Osteoblast (primary cell): ENCODE results near the gene GLOD5. TPM values are rescaled to one million over a fixed set of nuclear protein-coding genes. Genes with fewer than 3 reads are reported as not detected.

Source experiments
- DNase-seq: peaks from one replicate; pipeline ENCODE4 v3.0.0; 2011; ENCODE audit warnings: low spot score, mixed read lengths; ENCODE audit not compliant: insufficient read length; ENCODE audit errors: missing footprints
- H2AFZ ChIP-seq: 2 replicates; pipeline ENCODE4 v1.6.0; 2011; ENCODE audit warnings: mild to moderate bottlenecking, low read length
- H3K27ac ChIP-seq: 2 replicates; pipeline ENCODE4 v1.5.1; 2011; ENCODE audit warnings: mild to moderate bottlenecking, low read depth, low read length, moderate library complexity
- H3K27me3 ChIP-seq: 2 replicates; pipeline ENCODE4 v1.6.0; 2012; ENCODE audit warnings: mild to moderate bottlenecking, control low read depth, inconsistent platforms, low read length, moderate library complexity; ENCODE audit not compliant: insufficient read depth
- H3K36me3 ChIP-seq: 2 replicates; pipeline ENCODE4 v1.5.1; 2011; ENCODE audit warnings: mild to moderate bottlenecking, low read length, control low read depth, moderate library complexity; ENCODE audit not compliant: insufficient read depth
- H3K4me1 ChIP-seq: 2 replicates; pipeline ENCODE4 v1.5.1; 2011; ENCODE audit warnings: mild to moderate bottlenecking, low read length, control low read depth, moderate library complexity; ENCODE audit not compliant: insufficient read depth
- H3K4me2 ChIP-seq: 2 replicates; pipeline ENCODE4 v1.6.0; 2011; ENCODE audit warnings: mild to moderate bottlenecking, low read length; ENCODE audit not compliant: insufficient read depth
- H3K4me3 ChIP-seq: fragments of 200-600 bp; sonication (generic); 3 replicates; pipeline ENCODE4 v1.5.1; 2012; ENCODE audit warnings: mild to moderate bottlenecking, low read length, inconsistent platforms; ENCODE audit not compliant: insufficient read depth
- H3K79me2 ChIP-seq: 2 replicates; pipeline ENCODE4 v1.6.0; 2012; ENCODE audit warnings: mild to moderate bottlenecking, low read length, control low read depth, inconsistent platforms; ENCODE audit not compliant: insufficient read depth
- H3K9me3 ChIP-seq: 2 replicates; pipeline ENCODE4 v1.5.1; 2011; ENCODE audit warnings: low read depth, low read length, control low read depth
- H4K20me1 ChIP-seq: 2 replicates; pipeline ENCODE4 v1.6.0; 2012; ENCODE audit warnings: mild to moderate bottlenecking, low read length, control low read depth; ENCODE audit not compliant: insufficient read depth
- CTCF ChIP-seq: IDR thresholded peaks from 2 replicates; pipeline ENCODE4 v1.5.1; 2011; ENCODE audit warnings: mild to moderate bottlenecking, low read depth, low read length, moderate library complexity; ENCODE audit errors: extremely low read depth
- total RNA-seq: library from RNA; depleted of rRNA; stranded (reverse); fragments of >200 nt; gene quantifications from 2 replicates; pipeline ENCODE4 v1.2.3, GENCODE V29; 2012

GLOD5 gene
- total RNA-seq, 1 donor = not detected

GRCh38 chrX:48801280-48802088 lies 39.9 kb downstream of the GLOD5 start, which contains the start of gene HDAC6:
Gene HDAC6 (plus strand): TSS chrX:48802067. CDS start chrX:48802693, 626 bp downstream.
- Histone ChIP-seq H3K79me2 (no peaks in the 10 kb centered on the region), H3K27me3 (no peaks in the 10 kb centered on the region), H3K4me1 (peaks cover 3% of the 10 kb centered on the region), H4K20me1 (no peaks in the 10 kb centered on the region), H3K4me2 (peak within 1 kb of the TSS; percentile 82), H3K4me3 (peak within 1 kb of the TSS; percentile 84), H3K27ac (peak within 1 kb of the TSS; percentile 92), H3K9me3 (no peaks in the 10 kb centered on the region), H2AFZ (peak within 1 kb of the TSS; percentile 96), H3K36me3 (peaks cover 6% of the 10 kb centered on the region)
- DNase-seq = peak; percentile 96
- TF ChIP-seq CTCF = no peak

- peak overlapping the region; percentile 83 for H2AFZ ChIP-seq
- DNase-seq = peak; percentile 90
- TF ChIP-seq CTCF = no peak
- no peaks in the 10 kb centered on the region for H3K27me3 ChIP-seq
- H3K4me2 ChIP-seq = peak overlapping the region; percentile 82
- H3K79me2 ChIP-seq = no peaks in the 10 kb centered on the region
- peaks cover 6% of the 10 kb centered on the region for H3K36me3 ChIP-seq
- H3K4me3 ChIP-seq = peak overlapping the region; percentile 84
- H4K20me1 ChIP-seq = no peaks in the 10 kb centered on the region
- H3K4me1 ChIP-seq = peaks cover 3% of the 10 kb centered on the region
- H3K9me3 ChIP-seq = no peaks in the 10 kb centered on the region
- H3K27ac ChIP-seq = peak overlapping the region; percentile 92
These were observed 40.8 kb downstream of the GLOD5 start for GRCh38 chrX:48802089-48802904.

- Histone ChIP-seq H3K27me3 (no peaks in the 10 kb centered on the region), H3K4me2 (peak overlapping the region; percentile 82), H3K4me3 (peak overlapping the region; percentile 84), H3K36me3 (peaks cover 6% of the 10 kb centered on the region), H3K27ac (peak overlapping the region; percentile 92), H3K4me1 (peaks cover 3% of the 10 kb centered on the region), H3K79me2 (no peaks in the 10 kb centered on the region), H3K9me3 (no peaks in the 10 kb centered on the region), H4K20me1 (no peaks in the 10 kb centered on the region), H2AFZ (peak overlapping the region; percentile 83)
- no peak for TF ChIP-seq CTCF
- DNase-seq = peak; percentile 60
These were observed 41.3 kb downstream of the GLOD5 start for GRCh38 chrX:48802905-48803200.

GRCh38 chrX:48806081-48806480 lies 44.5 kb downstream of the GLOD5 start:
- H4K20me1 ChIP-seq = no peaks in the 10 kb centered on the region
- no peak overlapping the region for H2AFZ ChIP-seq
- H3K27ac ChIP-seq = no peak overlapping the region
- no peak overlapping the region for H3K4me2 ChIP-seq
- DNase-seq = no peak
- peaks cover 6% of the 10 kb centered on the region for H3K36me3 ChIP-seq
- no peaks in the 10 kb centered on the region for H3K27me3 ChIP-seq
- H3K4me3 ChIP-seq = no peak overlapping the region
- H3K79me2 ChIP-seq = no peaks in the 10 kb centered on the region
- TF ChIP-seq CTCF = no peak
- H3K4me1 ChIP-seq = no peaks in the 10 kb centered on the region
- H3K9me3 ChIP-seq = no peaks in the 10 kb centered on the region
